GM13976 (cell line): Measurements from ENCODE around the gene CLDN22.

Experiments
- DNase-seq: peaks from one replicate; pipeline ENCODE4 v3.0.0; 2012; ENCODE audit warnings: low spot score
- CTCF ChIP-seq: IDR thresholded peaks from 2 replicates; pipeline ENCODE4 v1.5.1; 2012; ENCODE audit warnings: borderline replicate concordance, mild to moderate bottlenecking; ENCODE audit not compliant: insufficient read depth; ENCODE audit errors: extremely low read depth, missing control alignments, control extremely low read depth
- in situ Hi-C: fragments of 300-500 bp; cut with MboI; formaldehyde crosslinking; loops from one replicate; pipeline ENCODE4 v1.12.0; 2022; ENCODE audit warnings: low sequenced_read_pairs, mixed read lengths, inconsistent platforms; ENCODE audit not compliant: unreplicated experiment

The CLDN22 gene

GRCh38 chr4:183337833-183338232 is 17.8 kb upstream of the CLDN22 start:
- no peak for DNase-seq
- in situ Hi-C loops: no loop called here
- no peak for TF ChIP-seq CTCF

- in situ Hi-C loops: no loop called here
- no peak for DNase-seq
- TF ChIP-seq CTCF: no peak
Measured at GRCh38 chr4:183337349-183337748, 17.3 kb upstream of the CLDN22 start.

GRCh38 chr4:183335369-183335940 is 15.4 kb upstream of the CLDN22 start:
- no peak for DNase-seq
- in situ Hi-C loops: no loop called here
- TF ChIP-seq CTCF: no peak

GRCh38 chr4:183333983-183334382 is 13.9 kb upstream of the CLDN22 start:
- TF ChIP-seq CTCF: no peak
- in situ Hi-C loops: no loop called here
- no peak for DNase-seq

- TF ChIP-seq CTCF: no peak
- DNase-seq: no peak
- in situ Hi-C loops: no loop called here
Measured at GRCh38 chr4:183333202-183333601, 13.1 kb upstream of the CLDN22 start.

- no peak for DNase-seq
- no peak for TF ChIP-seq CTCF
- in situ Hi-C loops: no loop called here
Measured at GRCh38 chr4:183332447-183332846, 12.4 kb upstream of the CLDN22 start.
